Gastroesophageal sphincter (tissue), 4 donors: Measurements from ENCODE around the gene TMEM258. TPM values are rescaled to one million over a fixed set of nuclear protein-coding genes. Genes with fewer than 3 reads are reported as not detected.

ENCODE experiments used
- ATAC-seq: fragments of 150-250 bp; one replicate; pipeline ENCODE4 v1.9.1; 2016; ENCODE audit warnings: mild to moderate bottlenecking, moderate library complexity
- H3K27ac ChIP-seq, 4 donors: fragments of 200-600 bp; sonication (generic) in 3 of 4; 1 replicate in 3 of 4; 2 replicates in 1 of 4; pipeline ENCODE4 v1.5.1; 2016 to 2019
- H3K27me3 ChIP-seq: fragments of 200-600 bp; sonication (generic); one replicate; pipeline ENCODE4 v1.5.1; 2019
- H3K36me3 ChIP-seq, 2 donors: fragments of 200-600 bp; sonication (generic); one replicate each; pipeline ENCODE4 v1.5.1; 2019; ENCODE audit warnings: control low read depth in 1 of 2
- H3K4me1 ChIP-seq, 3 donors: fragments of 200-600 bp; sonication (generic); 1 replicate in 2 of 3; 2 replicates in 1 of 3; pipeline ENCODE4 v1.5.1; 2016 to 2019; ENCODE audit warnings: control low read depth in 2 of 3
- H3K4me3 ChIP-seq, 2 donors: fragments of 200-600 bp; sonication (generic); one replicate each; pipeline ENCODE4 v1.5.1; 2019; ENCODE audit warnings: mild to moderate bottlenecking in 1 of 2, moderate library complexity in 1 of 2
- H3K9me3 ChIP-seq, 3 donors: fragments of 200-600 bp; sonication (generic); one replicate each; pipeline ENCODE4 v1.5.1; 2017 to 2019; ENCODE audit warnings: control low read depth in 2 of 3
- EP300 ChIP-seq: sonication (generic); formaldehyde crosslinking; IDR thresholded peaks from one replicate; pipeline ENCODE4 v1.6.1; 2017; ENCODE audit warnings: antibody characterized with exemption, mild to moderate bottlenecking
- POLR2A ChIP-seq, 2 donors: fragments of 450-650 bp; IDR thresholded peaks; one replicate each; pipeline ENCODE4 v1.6.1; 2017; ENCODE audit warnings: antibody characterized with exemption in 2 of 2, mild to moderate bottlenecking in 2 of 2, moderate library complexity in 1 of 2
- POLR2AphosphoS5 ChIP-seq: sonication (generic); formaldehyde crosslinking; IDR thresholded peaks from one replicate; pipeline ENCODE4 v1.6.1; 2017; ENCODE audit warnings: antibody characterized with exemption
- WGBS, 2 donors: methylation state at CpG; one replicate each; pipeline ENCODE4 v1.1.5; 2018; ENCODE audit warnings: low coverage in 1 of 2; 5-methylcytosine and 5-hydroxymethylcytosine counted together
- total RNA-seq, 4 donors: library from RNA; depleted of rRNA; stranded (reverse); fragments of >200 nt; gene quantifications; one replicate each; pipeline ENCODE4 v1.1.0, GENCODE V29; 2016
- TF ChIP-seq, protein P1 (sequence below), 4 experiments: fragments of 200-600 bp in 2 of 4; fragments of 450-650 bp in 2 of 4; sonication (generic) in 1 of 4; IDR thresholded peaks; one replicate each; pipeline ENCODE4 v1.5.1; 2017 to 2019; ENCODE audit warnings: antibody characterized with exemption in 4 of 4, mild to moderate bottlenecking in 2 of 4, moderate library complexity in 2 of 4

Gene TMEM258
- 10 to 100 TPM; 31.4 to 36.7 (median 33.3) TPM for total RNA-seq

DNA sequence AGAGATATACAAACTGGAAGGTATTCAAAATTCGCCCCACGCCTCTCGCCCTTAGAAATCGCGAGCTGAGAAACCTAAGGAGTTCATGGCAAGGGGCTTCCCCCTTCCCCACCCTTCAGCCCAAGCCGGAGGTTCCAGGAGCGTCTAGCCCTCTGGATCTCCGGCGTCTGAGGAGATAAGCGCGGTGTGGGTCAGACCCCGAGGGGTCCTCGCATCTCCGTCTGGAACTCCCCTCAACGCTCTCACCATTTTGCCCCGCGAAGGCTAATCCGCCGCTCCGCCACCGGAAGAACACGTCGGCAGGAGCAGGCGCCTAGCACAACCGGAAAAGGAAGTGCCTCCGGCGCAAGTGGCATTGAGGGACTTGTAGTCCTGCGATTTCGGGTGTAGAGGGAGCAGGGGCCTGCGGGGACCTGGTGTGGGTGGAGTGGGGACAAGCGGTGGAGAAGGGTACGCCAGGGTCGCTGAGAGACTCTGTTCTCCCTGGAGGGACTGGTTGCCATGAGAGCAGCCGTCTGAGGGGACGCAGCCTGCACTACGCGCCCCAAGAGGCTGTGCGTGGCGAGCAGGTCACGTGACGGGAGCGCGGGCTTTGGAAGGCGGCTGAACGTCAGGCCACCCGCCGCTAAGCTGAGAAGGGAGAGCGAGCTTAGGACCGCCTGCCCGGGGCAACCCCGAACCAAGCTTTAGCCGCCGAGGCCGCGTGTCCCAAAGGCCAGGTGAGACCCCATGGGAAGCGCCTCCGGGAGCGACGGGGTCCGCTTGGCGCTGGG lies at the start of gene TMEM258, which contains the start of gene FEN1:
TMEM258 (minus strand) TSS at position 290 of the 773 bp plus-strand sequence; CDS start at position 249, 41 bp downstream.
FEN1 (plus strand) TSS at position 602 of the 773 bp plus-strand sequence. CDS start 2,451 bp downstream, outside the sequence.
- peaks cover 0 to 43% of the 10 kb centered on the region in 2 donors for H3K36me3 ChIP-seq
- no peaks in the 10 kb centered on the region for H3K9me3 ChIP-seq
- no peaks in the 10 kb centered on the region for H3K27me3 ChIP-seq
- peak within 1 kb of the TSS; percentile 84 to 97 for H3K4me3 ChIP-seq
- TF ChIP-seq, protein P1, sequence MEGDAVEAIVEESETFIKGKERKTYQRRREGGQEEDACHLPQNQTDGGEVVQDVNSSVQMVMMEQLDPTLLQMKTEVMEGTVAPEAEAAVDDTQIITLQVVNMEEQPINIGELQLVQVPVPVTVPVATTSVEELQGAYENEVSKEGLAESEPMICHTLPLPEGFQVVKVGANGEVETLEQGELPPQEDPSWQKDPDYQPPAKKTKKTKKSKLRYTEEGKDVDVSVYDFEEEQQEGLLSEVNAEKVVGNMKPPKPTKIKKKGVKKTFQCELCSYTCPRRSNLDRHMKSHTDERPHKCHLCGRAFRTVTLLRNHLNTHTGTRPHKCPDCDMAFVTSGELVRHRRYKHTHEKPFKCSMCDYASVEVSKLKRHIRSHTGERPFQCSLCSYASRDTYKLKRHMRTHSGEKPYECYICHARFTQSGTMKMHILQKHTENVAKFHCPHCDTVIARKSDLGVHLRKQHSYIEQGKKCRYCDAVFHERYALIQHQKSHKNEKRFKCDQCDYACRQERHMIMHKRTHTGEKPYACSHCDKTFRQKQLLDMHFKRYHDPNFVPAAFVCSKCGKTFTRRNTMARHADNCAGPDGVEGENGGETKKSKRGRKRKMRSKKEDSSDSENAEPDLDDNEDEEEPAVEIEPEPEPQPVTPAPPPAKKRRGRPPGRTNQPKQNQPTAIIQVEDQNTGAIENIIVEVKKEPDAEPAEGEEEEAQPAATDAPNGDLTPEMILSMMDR (IDR thresholded peaks at IDR 0.05), result peak in 3 of 4 experiments; percentile 17 to 53 (median 44)
- TF ChIP-seq POLR2AphosphoS5 (peak; percentile 75), POLR2A (IDR thresholded peaks at IDR 0.05) (peak; percentile 24 to 44), EP300 (no peak)
- 2% methylated on average over 23 of the region's 61 CpGs; no CpG with 5 or more reads in 1 of the 2 donors for WGBS, 2 donors
- H3K27ac ChIP-seq, result peak within 1 kb of the TSS; percentile 94 to 97 (median 95)
- H3K4me1 ChIP-seq, result peaks cover 0 to 39% (median 22%) of the 10 kb centered on the region in 3 donors
- peak; percentile 93 for ATAC-seq

DNA sequence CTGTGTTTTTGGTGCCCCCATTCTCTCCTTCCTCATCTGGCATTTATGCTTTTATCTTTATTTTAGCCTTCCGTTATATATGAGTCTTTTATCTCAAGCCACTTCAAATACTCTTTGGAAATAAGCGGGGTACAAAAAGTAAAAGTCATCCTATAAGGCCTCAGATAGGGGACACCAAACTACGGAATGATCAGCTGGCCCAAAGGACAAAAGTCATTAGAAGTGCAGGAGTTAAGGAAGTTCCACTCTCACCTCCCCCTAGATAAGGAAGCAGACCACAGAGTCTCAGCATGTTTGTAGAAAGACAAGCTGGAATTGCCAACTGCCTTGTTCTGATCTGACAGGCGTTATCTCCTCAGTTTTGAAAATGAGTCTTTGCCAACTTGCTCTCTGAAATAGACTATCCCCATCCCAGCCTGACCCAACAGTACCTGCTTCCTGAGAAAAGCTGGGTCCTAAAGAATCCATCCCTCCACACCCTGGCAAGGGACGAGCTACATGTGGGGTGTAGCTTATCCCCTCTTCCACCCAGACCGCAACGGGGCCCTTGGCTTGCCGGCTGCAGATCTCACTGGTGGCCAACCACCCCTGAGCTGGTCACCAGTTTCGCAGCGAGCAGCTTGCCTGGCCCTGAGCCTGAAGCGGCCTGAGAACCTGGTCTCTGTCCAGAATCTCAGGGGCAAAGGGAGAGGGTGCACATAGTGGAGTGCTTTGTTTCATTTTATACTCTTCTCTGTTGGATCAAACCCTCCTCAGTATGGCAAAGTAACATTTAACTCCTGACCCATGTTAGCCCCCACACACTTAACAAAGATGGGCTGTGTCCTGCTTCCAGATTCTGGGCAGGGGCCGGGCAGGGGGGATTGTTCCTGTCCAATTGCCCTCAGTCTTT lies 49.5 kb upstream of the TMEM258 start:
- ATAC-seq, result no peak
- Histone ChIP-seq H3K4me1 (no peaks in the 10 kb centered on the region), H3K4me3 (no peak overlapping the region), H3K9me3 (no peaks in the 10 kb centered on the region), H3K27me3 (no peaks in the 10 kb centered on the region), H3K36me3 (peaks cover 0 to 92% of the 10 kb centered on the region in 2 donors), H3K27ac (no peak overlapping the region)
- WGBS, 2 donors, result 89 to 95% methylated on average over 2 to 3 of the region's 12 CpGs
- TF ChIP-seq EP300, result no peak

DNA sequence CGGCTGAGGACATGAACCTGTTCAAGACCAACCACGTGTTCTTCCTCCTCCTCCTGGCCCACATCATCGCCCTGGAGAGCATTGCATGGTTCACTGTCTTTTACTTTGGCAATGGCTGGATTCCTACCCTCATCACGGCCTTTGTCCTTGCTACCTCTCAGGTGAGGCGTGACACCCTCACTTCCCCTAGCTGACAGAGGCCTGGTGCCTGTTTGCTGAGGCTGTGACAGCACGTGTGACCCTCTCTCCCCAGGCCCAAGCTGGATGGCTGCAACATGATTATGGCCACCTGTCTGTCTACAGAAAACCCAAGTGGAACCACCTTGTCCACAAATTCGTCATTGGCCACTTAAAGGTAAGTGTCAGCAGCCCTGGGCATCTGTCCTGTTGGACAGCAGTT lies 48.0 kb upstream of the TMEM258 start:
- no peak overlapping the region for H3K27ac ChIP-seq
- peaks cover 0 to 8% (median 0%) of the 10 kb centered on the region in 3 donors for H3K4me1 ChIP-seq
- peaks cover 0 to 78% of the 10 kb centered on the region in 2 donors for H3K36me3 ChIP-seq
- TF ChIP-seq EP300, result no peak
- TF ChIP-seq POLR2A (IDR thresholded peaks at IDR 0.05), result no peak
- no peak for TF ChIP-seq POLR2AphosphoS5
- TF ChIP-seq, protein P1 (IDR thresholded peaks at IDR 0.05), result no peak
- H3K4me3 ChIP-seq, result no peak overlapping the region
- WGBS, 2 donors, result 89 to 95% methylated on average over 4 to 7 of the region's 7 CpGs
- no peaks in the 10 kb centered on the region for H3K9me3 ChIP-seq
- H3K27me3 ChIP-seq, result no peaks in the 10 kb centered on the region
- no peak for ATAC-seq

DNA sequence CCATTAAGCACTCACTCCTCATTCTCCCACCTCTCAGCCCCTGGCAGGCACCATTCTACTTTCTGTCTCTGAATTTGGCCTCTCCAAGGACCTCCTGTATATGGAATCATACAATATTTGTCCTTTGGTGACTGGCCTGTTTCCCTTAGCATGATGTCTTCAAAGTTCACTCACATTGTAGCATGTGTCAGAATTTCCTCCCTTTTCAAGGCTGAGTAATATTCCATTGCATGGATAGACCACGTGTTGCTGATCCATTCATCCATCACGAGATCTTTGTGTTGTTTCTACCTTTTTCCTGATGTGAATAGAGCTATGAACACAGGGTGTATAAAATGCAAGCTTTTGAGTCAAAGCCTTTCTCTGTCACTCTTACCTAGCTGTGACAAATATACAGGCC lies 47.3 kb upstream of the TMEM258 start:
- no peak overlapping the region for H3K4me3 ChIP-seq
- 83 to 100% methylated on average over 2 of the region's 2 CpGs for WGBS, 2 donors
- H3K36me3 ChIP-seq, result peaks cover 0 to 72% of the 10 kb centered on the region in 2 donors
- no peak for ATAC-seq
- no peaks in the 10 kb centered on the region for H3K9me3 ChIP-seq
- H3K27me3 ChIP-seq, result no peaks in the 10 kb centered on the region
- peaks cover 0 to 15% (median 4%) of the 10 kb centered on the region in 3 donors for H3K4me1 ChIP-seq
- no peak overlapping the region for H3K27ac ChIP-seq
- TF ChIP-seq POLR2A (IDR thresholded peaks at IDR 0.05), result no peak

DNA sequence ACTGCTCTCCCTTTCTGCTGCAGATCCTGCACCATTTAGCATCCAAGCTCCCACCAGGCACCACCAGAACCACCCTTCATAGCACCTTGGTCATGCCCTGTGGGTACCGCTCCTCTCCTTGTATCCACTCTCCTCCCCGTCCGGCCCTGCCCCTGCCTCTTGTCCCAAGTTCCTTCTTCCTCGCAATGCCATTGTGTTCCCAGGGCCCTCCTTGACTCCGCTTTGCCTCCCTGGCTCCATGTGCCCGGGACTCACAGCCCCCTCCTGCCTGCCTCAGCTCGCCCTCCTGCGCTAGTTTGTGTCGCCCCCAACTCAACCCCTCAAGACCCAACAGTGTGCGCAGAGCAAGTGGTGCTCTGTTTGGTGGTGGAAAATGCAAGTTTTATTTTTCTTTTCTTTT lies 46.5 kb upstream of the TMEM258 start:
- peaks cover 0 to 64% of the 10 kb centered on the region in 2 donors for H3K36me3 ChIP-seq
- H3K9me3 ChIP-seq, result no peaks in the 10 kb centered on the region
- no peak for ATAC-seq
- no peaks in the 10 kb centered on the region for H3K27me3 ChIP-seq
- H3K4me3 ChIP-seq, result no peak overlapping the region
- H3K27ac ChIP-seq, result no peak overlapping the region
- 83 to 87% methylated on average over 4 to 10 of the region's 10 CpGs for WGBS, 2 donors
- TF ChIP-seq EP300 (no peak), POLR2AphosphoS5 (no peak), POLR2A (IDR thresholded peaks at IDR 0.05) (no peak)
- TF ChIP-seq, protein P1 (IDR thresholded peaks at IDR 0.05), result no peak
- H3K4me1 ChIP-seq, result peaks cover 0 to 23% (median 8%) of the 10 kb centered on the region in 3 donors
